HCT116 (cell line): ENCODE measurements around the gene CHURC1.
A peak's percentile ranks its signal among the peaks of the same experiment; 100 is the strongest.

Source experiments
- EZH2 ChIP-seq: fragments of 200-600 bp; sonication (generic); IDR thresholded peaks from 2 replicates; pipeline ENCODE4 v1.6.1; 2017; ENCODE audit warnings: antibody characterized with exemption, mixed run types
- EZH2phosphoT487 ChIP-seq: fragments of 200-600 bp; IDR thresholded peaks from 2 replicates; pipeline ENCODE4 v1.6.1; 2018; ENCODE audit warnings: antibody characterized with exemption, borderline replicate concordance
- POLR2A ChIP-seq: IDR thresholded peaks from 2 replicates; pipeline ENCODE4 v1.7.0; 2011; ENCODE audit warnings: borderline replicate concordance; ENCODE audit not compliant: insufficient read depth, insufficient read length; ENCODE audit errors: extremely low read depth
- SP1 ChIP-seq: IDR thresholded peaks from 2 replicates; pipeline ENCODE4 v1.6.1; 2012; ENCODE audit warnings: low read depth
- SRF ChIP-seq: IDR thresholded peaks from 2 replicates; pipeline ENCODE4 v1.6.1; 2012; ENCODE audit warnings: low read depth
- TCF7L2 ChIP-seq: IDR thresholded peaks from 2 replicates; pipeline ENCODE4 v1.7.0; 2011; ENCODE audit warnings: borderline replicate concordance, inconsistent platforms; ENCODE audit not compliant: insufficient read depth, insufficient read length; ENCODE audit errors: extremely low read depth
- ZFX ChIP-seq: fragments of 450-650 bp; IDR thresholded peaks from 2 replicates; pipeline ENCODE4 v1.6.1; 2017
- TF ChIP-seq, protein P1 (sequence below), 3 experiments: fragments of 200-600 bp in 1 of 3; sonication (generic) in 1 of 3; IDR thresholded peaks in 2 of 3; conservative IDR thresholded peaks in 1 of 3; 2 replicates each; pipeline ENCODE4 v1.5.1; 2012 to 2017; ENCODE audit warnings: low read depth in 2 of 3, low read length in 2 of 3, antibody characterized with exemption in 1 of 3, borderline replicate concordance in 1 of 3, control low read depth in 1 of 3, mild to moderate bottlenecking in 1 of 3, mixed read lengths in 1 of 3, mixed run types in 1 of 3, moderate library complexity in 1 of 3; ENCODE audit not compliant: insufficient read depth in 1 of 3
- TF ChIP-seq, protein P2 (sequence below): IDR thresholded peaks from 2 replicates; pipeline ENCODE4 v1.6.1; 2011; ENCODE audit warnings: mild to moderate bottlenecking, low read length, moderate library complexity; ENCODE audit not compliant: insufficient replicate concordance; ENCODE audit errors: extremely low read depth
- TF ChIP-seq, protein P3 (sequence below): IDR thresholded peaks from 2 replicates; pipeline ENCODE4 v1.6.1; 2012; ENCODE audit warnings: low read depth

DNA sequence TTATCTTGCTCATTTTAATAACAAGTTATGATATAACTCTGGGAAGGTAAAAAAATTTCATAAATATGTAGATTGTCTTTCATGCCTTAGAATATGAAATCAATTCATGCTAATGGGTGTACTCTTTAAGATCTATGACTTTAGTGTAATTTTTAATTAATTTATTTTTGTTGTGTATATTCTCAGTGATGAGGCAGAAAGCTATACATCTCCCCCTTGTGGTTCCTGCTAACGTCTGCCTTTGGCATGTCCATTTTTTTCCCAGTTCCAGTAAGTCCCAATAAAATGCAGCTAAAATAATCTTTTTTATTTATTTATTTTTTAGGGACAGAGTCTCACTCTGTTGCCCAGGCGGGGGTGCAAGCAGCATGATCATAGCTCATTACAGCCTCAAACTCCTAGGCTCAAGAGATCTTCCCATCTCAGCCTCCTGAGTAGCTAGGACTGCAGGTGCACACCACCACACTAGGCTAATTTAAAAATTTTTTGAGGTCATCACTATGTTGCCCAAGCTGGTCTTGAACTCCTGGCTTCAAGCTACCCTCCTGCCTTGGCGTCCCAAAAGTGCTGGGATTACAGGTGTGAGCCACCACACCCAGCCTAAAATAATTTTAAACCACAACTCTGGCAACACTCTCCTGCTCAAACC is 3.3 kb upstream of the CHURC1 start:
- TF ChIP-seq EZH2phosphoT487 (no peak), ZFX (no peak), SP1 (no peak), TCF7L2 (no peak), POLR2A (no peak), SRF (no peak), EZH2 (no peak)
- TF ChIP-seq, protein P1, sequence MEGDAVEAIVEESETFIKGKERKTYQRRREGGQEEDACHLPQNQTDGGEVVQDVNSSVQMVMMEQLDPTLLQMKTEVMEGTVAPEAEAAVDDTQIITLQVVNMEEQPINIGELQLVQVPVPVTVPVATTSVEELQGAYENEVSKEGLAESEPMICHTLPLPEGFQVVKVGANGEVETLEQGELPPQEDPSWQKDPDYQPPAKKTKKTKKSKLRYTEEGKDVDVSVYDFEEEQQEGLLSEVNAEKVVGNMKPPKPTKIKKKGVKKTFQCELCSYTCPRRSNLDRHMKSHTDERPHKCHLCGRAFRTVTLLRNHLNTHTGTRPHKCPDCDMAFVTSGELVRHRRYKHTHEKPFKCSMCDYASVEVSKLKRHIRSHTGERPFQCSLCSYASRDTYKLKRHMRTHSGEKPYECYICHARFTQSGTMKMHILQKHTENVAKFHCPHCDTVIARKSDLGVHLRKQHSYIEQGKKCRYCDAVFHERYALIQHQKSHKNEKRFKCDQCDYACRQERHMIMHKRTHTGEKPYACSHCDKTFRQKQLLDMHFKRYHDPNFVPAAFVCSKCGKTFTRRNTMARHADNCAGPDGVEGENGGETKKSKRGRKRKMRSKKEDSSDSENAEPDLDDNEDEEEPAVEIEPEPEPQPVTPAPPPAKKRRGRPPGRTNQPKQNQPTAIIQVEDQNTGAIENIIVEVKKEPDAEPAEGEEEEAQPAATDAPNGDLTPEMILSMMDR (IDR thresholded peaks at IDR 0.05 in 2 of 3, conservative IDR thresholded peaks at IDR 0.05 in 1 of 3; ENCODE audit: borderline replicate concordance in 1 of 3, insufficient read depth in 1 of 3, low read depth in 2 of 3, low read length in 2 of 3) = peak; percentile 63 to 81 (median 65)
- TF ChIP-seq, protein P2, sequence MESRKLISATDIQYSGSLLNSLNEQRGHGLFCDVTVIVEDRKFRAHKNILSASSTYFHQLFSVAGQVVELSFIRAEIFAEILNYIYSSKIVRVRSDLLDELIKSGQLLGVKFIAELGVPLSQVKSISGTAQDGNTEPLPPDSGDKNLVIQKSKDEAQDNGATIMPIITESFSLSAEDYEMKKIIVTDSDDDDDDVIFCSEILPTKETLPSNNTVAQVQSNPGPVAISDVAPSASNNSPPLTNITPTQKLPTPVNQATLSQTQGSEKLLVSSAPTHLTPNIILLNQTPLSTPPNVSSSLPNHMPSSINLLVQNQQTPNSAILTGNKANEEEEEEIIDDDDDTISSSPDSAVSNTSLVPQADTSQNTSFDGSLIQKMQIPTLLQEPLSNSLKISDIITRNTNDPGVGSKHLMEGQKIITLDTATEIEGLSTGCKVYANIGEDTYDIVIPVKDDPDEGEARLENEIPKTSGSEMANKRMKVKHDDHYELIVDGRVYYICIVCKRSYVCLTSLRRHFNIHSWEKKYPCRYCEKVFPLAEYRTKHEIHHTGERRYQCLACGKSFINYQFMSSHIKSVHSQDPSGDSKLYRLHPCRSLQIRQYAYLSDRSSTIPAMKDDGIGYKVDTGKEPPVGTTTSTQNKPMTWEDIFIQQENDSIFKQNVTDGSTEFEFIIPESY = no peak
- TF ChIP-seq, protein P3, sequence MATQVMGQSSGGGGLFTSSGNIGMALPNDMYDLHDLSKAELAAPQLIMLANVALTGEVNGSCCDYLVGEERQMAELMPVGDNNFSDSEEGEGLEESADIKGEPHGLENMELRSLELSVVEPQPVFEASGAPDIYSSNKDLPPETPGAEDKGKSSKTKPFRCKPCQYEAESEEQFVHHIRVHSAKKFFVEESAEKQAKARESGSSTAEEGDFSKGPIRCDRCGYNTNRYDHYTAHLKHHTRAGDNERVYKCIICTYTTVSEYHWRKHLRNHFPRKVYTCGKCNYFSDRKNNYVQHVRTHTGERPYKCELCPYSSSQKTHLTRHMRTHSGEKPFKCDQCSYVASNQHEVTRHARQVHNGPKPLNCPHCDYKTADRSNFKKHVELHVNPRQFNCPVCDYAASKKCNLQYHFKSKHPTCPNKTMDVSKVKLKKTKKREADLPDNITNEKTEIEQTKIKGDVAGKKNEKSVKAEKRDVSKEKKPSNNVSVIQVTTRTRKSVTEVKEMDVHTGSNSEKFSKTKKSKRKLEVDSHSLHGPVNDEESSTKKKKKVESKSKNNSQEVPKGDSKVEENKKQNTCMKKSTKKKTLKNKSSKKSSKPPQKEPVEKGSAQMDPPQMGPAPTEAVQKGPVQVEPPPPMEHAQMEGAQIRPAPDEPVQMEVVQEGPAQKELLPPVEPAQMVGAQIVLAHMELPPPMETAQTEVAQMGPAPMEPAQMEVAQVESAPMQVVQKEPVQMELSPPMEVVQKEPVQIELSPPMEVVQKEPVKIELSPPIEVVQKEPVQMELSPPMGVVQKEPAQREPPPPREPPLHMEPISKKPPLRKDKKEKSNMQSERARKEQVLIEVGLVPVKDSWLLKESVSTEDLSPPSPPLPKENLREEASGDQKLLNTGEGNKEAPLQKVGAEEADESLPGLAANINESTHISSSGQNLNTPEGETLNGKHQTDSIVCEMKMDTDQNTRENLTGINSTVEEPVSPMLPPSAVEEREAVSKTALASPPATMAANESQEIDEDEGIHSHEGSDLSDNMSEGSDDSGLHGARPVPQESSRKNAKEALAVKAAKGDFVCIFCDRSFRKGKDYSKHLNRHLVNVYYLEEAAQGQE = no peak
